Stimulated activated memory B cell treated with anti-CD40 and anti-IgM and Interleukin-4, amounts not matched to agents 10 μg/mL and 1 μg/mL and 100 μg/mL, for 72 hours (primary cell): ENCODE measurements around the gene KIRREL3.

Experiments
- ATAC-seq: fragments of 150-1000 bp; cut with Tn5 transposase; 2 replicates; pipeline ENCODE4 v1.10.0; 2021
- H3K27ac Mint-ChIP-seq: one replicate; pipeline ENCODE4 v1.8.0; 2022; ENCODE audit warnings: mild to moderate bottlenecking, mixed read lengths
- H3K27me3 Mint-ChIP-seq: one replicate; pipeline ENCODE4 v1.8.0; 2022; ENCODE audit warnings: mixed read lengths
- H3K36me3 Mint-ChIP-seq: one replicate; pipeline ENCODE4 v1.8.0; 2022; ENCODE audit warnings: mixed read lengths
- H3K4me1 Mint-ChIP-seq: one replicate; pipeline ENCODE4 v1.8.0; 2022; ENCODE audit warnings: mixed read lengths
- H3K4me3 Mint-ChIP-seq: one replicate; pipeline ENCODE4 v1.8.0; 2022; ENCODE audit warnings: mild to moderate bottlenecking, moderate library complexity, mixed read lengths
- H3K9me3 Mint-ChIP-seq: one replicate; pipeline ENCODE4 v1.8.0; 2022; ENCODE audit warnings: mixed read lengths

Gene KIRREL3

DNA sequence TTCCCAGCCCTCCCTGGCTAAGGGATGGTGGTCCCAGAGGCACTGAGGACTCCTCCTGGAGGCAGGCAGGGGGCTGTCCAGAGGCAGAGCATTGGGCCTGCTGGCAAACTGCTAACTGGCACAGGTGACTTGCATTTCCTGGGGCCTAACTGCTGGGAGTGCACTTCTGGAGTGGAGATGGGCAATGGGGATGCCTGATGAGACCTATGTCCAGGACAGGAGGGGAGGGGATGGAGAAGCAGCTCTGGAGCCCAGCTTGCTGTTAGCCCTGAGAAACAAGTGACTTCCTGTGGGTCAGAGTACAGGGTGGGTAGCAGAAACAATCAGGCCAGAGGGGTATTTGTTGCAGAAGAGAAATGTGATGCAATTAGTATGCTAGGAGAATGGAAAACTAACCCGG, 391.9 kb downstream of the KIRREL3 start:
- H3K9me3 Mint-ChIP-seq = no peaks in the 10 kb centered on the region
- peak; percentile 6 for ATAC-seq
- no peak overlapping the region for H3K4me3 Mint-ChIP-seq
- H3K27me3 Mint-ChIP-seq = peaks cover 19% of the 10 kb centered on the region
- H3K27ac Mint-ChIP-seq = no peak overlapping the region
- no peaks in the 10 kb centered on the region for H3K36me3 Mint-ChIP-seq
- no peaks in the 10 kb centered on the region for H3K4me1 Mint-ChIP-seq

DNA sequence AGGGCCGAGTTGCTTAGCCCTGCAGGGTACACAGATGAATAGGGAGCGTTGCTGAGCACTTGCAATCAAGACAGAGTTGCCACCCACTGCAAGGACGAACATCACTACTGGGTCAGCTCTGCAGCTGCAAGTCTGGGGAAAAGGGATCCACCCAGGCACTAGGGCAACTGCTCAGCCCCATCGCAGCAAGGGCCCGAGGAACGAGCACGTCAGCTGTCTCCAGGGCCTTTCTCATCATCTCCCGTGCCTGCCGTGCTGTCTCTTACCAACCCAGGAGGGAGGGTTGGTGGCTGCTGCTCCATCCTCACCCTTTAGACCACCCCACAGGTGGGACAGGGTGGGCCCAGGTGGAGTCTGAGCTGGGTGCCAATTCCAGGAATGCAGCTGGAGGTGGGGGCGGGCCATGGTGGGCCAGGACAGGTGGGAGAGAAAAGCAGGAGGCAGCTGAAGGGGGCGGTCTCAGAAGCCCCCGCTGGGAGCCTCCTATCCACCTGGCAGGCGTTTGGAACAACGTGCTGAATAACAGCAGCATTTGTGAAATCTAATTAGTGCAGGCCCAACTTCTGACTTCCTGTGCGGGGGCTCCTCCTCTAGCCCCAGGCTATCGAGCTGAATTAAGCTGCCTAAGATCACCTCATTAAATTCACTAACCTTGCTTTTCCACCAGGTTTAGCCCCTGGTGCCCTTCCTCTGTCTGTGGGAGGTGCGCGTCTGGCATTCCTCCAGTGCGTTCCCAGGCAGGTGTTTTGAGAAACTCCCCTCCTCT, 392.6 kb downstream of the KIRREL3 start:
- no peaks in the 10 kb centered on the region for H3K36me3 Mint-ChIP-seq
- peaks cover 21% of the 10 kb centered on the region for H3K27me3 Mint-ChIP-seq
- H3K9me3 Mint-ChIP-seq = no peaks in the 10 kb centered on the region
- H3K4me1 Mint-ChIP-seq = no peaks in the 10 kb centered on the region
- no peak overlapping the region for H3K27ac Mint-ChIP-seq
- ATAC-seq = no peak
- H3K4me3 Mint-ChIP-seq = no peak overlapping the region

DNA sequence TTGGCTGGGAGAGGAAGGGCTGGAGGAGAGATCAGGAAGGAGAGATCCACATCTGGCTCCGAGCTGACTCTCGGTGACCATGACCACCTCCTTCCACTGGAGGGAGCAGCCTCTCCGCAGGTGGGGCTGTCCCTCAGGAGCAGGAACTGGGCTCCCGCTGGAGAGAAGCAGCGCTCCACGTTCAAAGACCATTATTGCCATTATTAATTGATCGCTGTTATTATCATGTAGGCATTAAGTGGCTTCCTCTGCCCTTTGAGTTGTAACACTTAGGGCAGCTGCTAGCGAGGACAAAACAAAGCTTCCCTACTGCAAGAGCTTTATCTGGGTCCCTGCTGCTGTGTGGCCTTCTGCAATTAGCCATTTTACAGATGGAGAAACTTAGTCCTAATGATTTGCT, 393.2 kb downstream of the KIRREL3 start:
- no peaks in the 10 kb centered on the region for H3K9me3 Mint-ChIP-seq
- H3K27ac Mint-ChIP-seq = no peak overlapping the region
- peaks cover 26% of the 10 kb centered on the region for H3K27me3 Mint-ChIP-seq
- no peak overlapping the region for H3K4me3 Mint-ChIP-seq
- no peaks in the 10 kb centered on the region for H3K4me1 Mint-ChIP-seq
- ATAC-seq = no peak
- H3K36me3 Mint-ChIP-seq = no peaks in the 10 kb centered on the region

DNA sequence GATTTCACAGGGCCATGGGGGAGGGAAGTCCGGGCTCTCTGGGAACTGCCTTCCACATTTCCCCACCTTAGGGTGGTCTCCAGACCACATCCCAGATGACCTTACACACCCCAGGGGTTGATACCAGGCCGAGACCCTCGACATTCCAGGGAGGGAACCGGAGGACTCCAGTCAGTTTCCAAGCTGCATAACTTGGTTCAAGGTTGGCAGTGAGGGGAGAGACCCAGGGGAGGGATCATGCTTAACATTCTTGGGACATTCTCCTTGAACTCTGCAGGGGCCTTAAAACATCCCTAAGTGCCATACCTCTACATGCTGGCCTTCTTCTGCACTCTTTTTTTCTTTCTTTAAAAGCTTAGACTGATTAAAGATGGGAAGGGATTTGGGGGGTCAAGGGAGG, 394.1 kb downstream of the KIRREL3 start:
- Mint-ChIP-seq H3K4me1 (no peaks in the 10 kb centered on the region), H3K9me3 (no peaks in the 10 kb centered on the region), H3K27ac (no peak overlapping the region), H3K4me3 (no peak overlapping the region), H3K36me3 (no peaks in the 10 kb centered on the region), H3K27me3 (peaks cover 35% of the 10 kb centered on the region)
- no peak for ATAC-seq

DNA sequence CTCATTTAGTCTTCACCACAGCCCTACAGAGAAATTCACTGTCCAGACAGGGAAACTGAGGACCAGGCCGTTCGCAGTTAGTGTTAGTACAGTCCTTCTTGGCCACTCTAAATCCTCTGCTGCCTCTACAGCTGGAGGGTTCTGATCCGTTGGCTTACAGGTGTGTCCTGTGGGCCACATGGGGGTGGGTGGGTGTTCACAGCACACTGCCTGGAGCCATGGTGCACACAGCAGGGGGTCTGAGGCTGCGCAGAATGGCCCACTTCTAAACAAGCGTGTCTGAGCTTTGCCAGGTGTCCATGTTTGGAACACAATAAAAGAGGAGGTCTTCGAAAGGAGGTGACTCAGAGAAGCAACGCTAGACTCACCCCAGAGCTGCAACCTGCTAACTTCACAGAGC, 396.1 kb downstream of the KIRREL3 start:
- Mint-ChIP-seq H3K27ac (no peak overlapping the region), H3K4me1 (no peaks in the 10 kb centered on the region), H3K4me3 (no peak overlapping the region), H3K9me3 (no peaks in the 10 kb centered on the region), H3K27me3 (peaks cover 39% of the 10 kb centered on the region), H3K36me3 (no peaks in the 10 kb centered on the region)
- no peak for ATAC-seq

DNA sequence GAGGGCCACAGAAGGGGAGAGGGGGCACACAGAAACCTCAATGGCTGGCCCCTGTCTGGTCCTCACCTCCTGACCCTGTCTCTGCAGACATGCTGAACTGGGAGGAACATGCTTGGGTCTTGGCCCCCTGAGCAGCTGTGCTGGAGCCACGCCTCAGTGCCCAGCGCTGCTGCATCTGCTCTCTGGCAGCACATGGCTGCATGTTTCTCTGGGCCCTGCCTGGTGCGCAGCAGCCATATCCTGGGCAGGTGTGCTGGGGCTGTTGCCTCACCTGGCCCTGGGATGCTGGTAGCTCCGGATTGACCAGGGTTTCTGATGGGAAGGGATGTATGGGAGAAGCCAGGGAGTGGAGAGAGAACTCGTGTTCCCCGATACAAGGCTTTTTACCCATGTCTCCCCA, 397.1 kb downstream of the KIRREL3 start:
- H3K27me3 Mint-ChIP-seq = peaks cover 39% of the 10 kb centered on the region
- H3K27ac Mint-ChIP-seq = no peak overlapping the region
- no peaks in the 10 kb centered on the region for H3K4me1 Mint-ChIP-seq
- H3K36me3 Mint-ChIP-seq = no peaks in the 10 kb centered on the region
- H3K9me3 Mint-ChIP-seq = no peaks in the 10 kb centered on the region
- ATAC-seq = no peak
- no peak overlapping the region for H3K4me3 Mint-ChIP-seq

DNA sequence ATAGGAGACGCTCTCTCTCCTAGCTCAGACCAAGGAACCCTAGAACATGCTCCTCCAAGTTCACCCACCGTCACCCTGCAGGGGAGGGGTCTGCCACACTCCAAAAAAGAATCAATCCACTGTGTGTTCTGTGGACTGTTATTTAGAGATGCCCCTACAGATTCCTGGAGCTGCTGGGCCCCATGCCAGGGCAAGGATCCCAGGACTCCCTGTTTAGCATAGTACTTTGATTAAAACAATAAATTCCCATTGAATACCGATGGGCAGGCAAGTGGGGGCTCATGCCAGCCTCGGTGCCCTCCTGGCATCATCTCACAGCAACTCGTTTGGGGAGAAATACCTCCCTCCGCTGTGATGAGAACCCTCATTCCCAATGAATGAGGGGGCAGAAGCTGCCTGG, 397.6 kb downstream of the KIRREL3 start:
- ATAC-seq = no peak
- H3K36me3 Mint-ChIP-seq = no peaks in the 10 kb centered on the region
- no peak overlapping the region for H3K27ac Mint-ChIP-seq
- H3K4me3 Mint-ChIP-seq = no peak overlapping the region
- peaks cover 39% of the 10 kb centered on the region for H3K27me3 Mint-ChIP-seq
- no peaks in the 10 kb centered on the region for H3K9me3 Mint-ChIP-seq
- H3K4me1 Mint-ChIP-seq = no peaks in the 10 kb centered on the region

DNA sequence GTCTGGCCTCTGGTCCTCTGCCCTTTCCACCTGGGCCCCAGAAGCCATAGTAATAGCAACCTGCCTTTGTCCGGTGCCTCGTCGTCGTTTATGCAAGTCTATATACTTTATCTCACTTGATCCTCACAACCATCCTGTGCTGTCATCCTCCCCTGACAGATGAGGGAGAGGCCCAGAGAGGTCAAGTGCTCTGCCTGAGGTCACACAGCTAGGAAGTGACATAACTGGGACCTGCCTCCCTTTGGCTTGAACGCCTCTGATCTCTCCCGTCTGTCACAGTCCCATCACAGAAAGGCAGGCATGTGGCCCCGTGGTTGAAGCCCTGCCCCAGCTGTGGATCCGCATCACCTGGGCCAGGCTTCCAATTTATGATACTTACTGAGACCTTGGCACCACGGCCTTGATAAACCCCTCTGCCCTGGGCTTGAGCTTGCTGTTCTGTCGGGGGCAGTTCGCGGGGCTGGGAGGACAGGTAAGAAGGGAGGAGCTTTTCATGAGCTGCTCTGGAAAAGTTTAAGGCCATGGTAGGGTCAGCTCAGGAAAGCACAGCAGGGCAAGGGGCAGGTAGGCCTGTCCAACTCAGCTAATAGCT, 398.1 kb downstream of the KIRREL3 start:
- Mint-ChIP-seq H3K27ac (no peak overlapping the region), H3K9me3 (no peaks in the 10 kb centered on the region), H3K27me3 (peaks cover 39% of the 10 kb centered on the region), H3K4me1 (no peaks in the 10 kb centered on the region), H3K4me3 (no peak overlapping the region), H3K36me3 (no peaks in the 10 kb centered on the region)
- no peak for ATAC-seq

DNA sequence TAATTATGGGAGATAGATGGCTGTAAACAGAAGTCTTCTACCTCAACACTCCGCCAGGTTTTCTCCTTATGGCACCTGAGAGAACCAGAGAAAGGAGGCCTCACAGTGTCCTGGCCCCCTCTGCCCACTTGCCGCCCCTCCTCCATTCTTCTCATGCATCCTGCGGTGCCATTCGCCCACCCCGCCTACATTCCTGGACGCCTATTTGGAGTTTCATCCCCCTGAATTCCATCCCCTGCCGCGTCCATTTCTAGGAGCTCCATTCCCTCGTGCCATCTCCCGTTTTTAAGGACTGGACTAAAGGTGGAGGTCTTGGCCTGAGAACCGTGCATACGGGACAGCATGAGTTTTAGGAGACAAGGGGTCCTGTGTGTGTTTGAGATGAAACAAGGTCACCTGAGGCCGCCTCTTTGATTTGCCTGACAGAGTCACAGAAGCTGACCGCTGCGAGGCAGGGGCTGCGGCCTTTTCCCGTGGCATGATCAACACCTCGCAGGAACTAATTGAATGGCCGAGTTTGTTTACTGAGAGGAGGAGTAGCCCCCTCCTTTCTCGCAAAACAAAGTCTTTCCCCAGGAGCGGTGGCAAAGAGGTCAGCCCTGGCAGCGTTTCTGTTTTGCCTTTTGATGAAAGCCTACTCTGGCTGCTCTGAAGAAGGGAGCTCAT, 398.9 kb downstream of the KIRREL3 start:
- Mint-ChIP-seq H3K9me3 (no peaks in the 10 kb centered on the region), H3K27ac (no peak overlapping the region), H3K4me3 (no peak overlapping the region), H3K27me3 (peaks cover 32% of the 10 kb centered on the region), H3K36me3 (no peaks in the 10 kb centered on the region), H3K4me1 (no peaks in the 10 kb centered on the region)
- ATAC-seq = no peak

DNA sequence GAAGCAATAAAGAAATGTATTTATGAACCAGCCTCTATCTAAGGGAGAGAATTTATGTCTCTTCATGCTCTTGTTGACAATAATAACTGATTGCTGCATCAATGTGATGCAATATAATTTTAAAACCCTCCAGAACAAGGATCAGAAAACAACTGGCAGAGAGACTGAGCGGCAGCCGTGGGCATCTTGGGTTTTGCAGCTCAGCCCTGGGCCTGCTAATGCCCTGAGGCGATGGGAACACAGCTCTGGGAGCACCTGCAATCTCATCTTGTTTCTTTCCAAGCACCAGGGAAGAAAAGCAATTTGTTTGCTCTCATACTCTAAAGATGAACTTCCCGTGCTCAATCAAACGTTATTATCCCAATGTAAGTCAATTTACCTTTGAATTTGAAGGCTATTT, 399.4 kb downstream of the KIRREL3 start:
- H3K27me3 Mint-ChIP-seq = peaks cover 28% of the 10 kb centered on the region
- no peak for ATAC-seq
- no peaks in the 10 kb centered on the region for H3K36me3 Mint-ChIP-seq
- no peak overlapping the region for H3K4me3 Mint-ChIP-seq
- no peak overlapping the region for H3K27ac Mint-ChIP-seq
- H3K4me1 Mint-ChIP-seq = no peaks in the 10 kb centered on the region
- no peaks in the 10 kb centered on the region for H3K9me3 Mint-ChIP-seq

DNA sequence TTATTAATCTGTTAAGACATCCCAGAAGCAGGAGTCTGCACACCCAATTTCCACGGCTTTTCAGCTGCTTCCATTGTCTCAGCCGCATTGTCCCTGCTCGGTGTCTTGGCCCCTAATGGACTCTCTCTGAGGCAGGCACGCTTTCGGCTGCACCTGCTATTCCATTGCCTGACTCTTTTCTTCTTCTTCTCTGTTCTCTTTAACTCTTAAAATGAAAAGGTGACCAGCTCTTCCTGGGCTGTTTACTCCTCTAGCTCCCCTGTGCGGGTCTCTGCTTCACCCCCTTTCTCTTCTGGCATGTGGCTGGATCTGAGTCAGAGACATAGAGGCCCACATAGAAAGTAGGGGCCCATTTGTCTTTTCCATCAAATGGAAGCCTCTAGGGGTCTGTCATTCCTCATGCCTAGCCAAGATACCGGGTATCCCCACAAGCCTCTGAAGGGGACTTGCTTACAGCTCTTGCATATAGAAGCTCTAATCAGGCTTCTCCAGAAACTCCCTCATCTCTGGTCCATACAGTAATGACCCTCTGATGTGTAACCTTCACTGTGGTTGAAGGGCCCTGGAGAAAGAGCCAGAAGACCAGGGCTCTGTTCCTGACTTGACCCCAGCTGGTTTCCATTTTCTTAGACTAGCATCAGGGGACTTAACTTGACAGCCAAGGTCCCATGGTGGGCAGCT, 401.2 kb downstream of the KIRREL3 start:
- Mint-ChIP-seq H3K27ac (no peak overlapping the region), H3K4me1 (no peaks in the 10 kb centered on the region), H3K27me3 (peaks cover 27% of the 10 kb centered on the region), H3K4me3 (no peak overlapping the region), H3K36me3 (no peaks in the 10 kb centered on the region), H3K9me3 (no peaks in the 10 kb centered on the region)
- ATAC-seq = no peak

DNA sequence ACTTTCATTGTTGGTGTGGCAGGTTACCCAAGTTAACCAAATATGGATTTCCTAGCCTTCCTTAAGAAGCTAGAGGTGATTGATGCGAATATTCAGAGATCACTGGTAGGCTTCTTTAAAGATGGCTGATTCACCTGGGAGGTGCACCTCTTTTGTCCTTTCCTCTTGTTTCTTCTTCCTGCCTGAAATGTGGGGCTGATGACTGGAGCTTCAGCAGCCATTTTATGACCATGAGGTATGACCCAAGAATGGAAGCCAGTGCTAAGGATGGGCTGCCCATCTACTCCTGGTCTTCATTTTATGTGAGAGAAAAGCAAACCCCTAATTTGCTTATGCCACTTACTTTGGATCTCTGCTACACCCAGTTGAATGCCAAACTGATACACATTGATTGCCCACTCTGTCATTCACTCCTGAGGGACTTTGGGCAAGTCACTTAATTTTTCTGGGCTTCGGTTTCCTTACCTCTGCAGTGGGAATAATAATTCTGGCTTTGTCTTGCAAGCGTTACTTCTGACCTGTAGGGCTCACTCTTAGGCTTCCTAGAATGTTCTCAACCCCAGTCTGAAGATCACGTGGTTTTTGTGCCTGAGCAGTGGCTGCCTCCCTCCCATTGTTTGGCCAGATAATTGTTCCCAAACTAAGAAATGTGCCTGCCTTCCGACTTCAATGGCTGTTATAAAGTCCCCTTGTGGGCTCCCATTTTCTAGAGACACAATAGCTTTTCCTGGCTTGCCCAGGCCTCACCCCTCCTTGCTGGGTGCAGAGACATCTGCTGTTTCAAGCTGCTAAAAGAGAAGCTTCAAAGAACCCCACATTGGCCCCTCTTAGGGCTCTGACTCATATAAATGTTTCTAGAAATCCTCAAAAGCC, 402.0 kb downstream of the KIRREL3 start:
- H3K4me1 Mint-ChIP-seq = no peaks in the 10 kb centered on the region
- H3K4me3 Mint-ChIP-seq = no peak overlapping the region
- H3K27ac Mint-ChIP-seq = no peak overlapping the region
- H3K27me3 Mint-ChIP-seq = peaks cover 19% of the 10 kb centered on the region
- H3K36me3 Mint-ChIP-seq = no peaks in the 10 kb centered on the region
- no peaks in the 10 kb centered on the region for H3K9me3 Mint-ChIP-seq
- ATAC-seq = no peak

DNA sequence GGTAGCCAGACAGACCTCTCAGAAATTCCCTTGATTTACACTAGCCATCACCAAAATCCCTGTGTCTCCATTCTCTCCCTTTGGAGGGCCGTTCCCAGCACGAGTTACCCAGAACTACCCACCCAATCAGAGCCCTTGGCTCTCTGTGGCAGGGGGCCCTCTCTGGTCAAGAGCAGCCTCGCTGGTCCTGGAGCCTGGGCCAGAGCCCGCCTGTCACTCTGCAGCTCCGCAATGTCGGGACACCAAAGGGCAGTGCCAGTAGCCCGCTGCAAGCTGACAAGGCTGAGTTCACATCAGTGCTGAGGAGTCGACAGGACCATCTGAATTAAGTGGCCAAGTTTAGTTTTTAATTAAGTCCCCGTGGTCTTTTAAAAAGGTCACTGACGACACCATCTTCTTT, 403.5 kb downstream of the KIRREL3 start:
- Mint-ChIP-seq H3K4me1 (no peaks in the 10 kb centered on the region), H3K9me3 (no peaks in the 10 kb centered on the region), H3K27me3 (peaks cover 9% of the 10 kb centered on the region), H3K4me3 (no peak overlapping the region), H3K27ac (no peak overlapping the region), H3K36me3 (no peaks in the 10 kb centered on the region)
- ATAC-seq = no peak

DNA sequence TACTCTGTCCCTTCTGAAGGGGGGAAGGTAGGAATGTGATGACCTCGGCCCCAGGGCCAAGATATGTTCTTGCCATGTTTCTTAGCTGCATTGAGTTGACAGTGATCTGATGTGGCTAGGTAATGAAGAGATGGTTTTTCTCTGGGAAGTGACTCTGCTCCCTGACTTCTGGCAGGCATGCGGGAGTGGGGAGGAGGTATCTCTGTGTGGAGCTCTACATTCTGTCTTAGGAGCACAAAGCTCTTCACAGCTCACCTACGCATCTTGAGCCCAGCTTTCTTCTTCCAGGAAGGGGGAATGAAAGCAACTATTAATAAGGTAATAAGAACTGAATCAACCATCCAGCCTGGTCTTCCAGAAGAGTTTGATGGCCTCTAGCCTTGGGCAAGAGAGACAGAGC, 404.1 kb downstream of the KIRREL3 start:
- Mint-ChIP-seq H3K4me3 (no peak overlapping the region), H3K4me1 (no peaks in the 10 kb centered on the region), H3K9me3 (no peaks in the 10 kb centered on the region), H3K27me3 (peaks cover 3% of the 10 kb centered on the region), H3K36me3 (no peaks in the 10 kb centered on the region), H3K27ac (no peak overlapping the region)
- ATAC-seq = no peak

DNA sequence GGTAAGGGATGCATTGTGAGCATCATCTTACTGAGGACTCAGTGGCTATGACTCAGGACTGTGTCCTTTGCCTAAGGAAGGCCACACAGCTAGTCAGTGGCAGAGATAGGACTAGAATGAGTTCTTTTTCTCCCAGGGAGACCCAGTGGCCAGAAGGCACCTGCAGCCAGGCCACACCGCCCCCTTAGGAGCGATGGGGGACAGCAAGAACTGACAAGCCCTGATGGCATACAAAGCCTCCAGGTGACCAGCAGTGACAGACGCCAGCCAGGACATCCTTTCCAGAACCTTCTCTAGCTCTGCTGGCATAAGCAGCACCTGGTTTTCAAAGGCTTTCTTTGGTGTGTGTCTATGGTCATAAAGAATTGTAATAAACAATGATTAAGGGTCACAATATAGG, 405.0 kb downstream of the KIRREL3 start:
- no peaks in the 10 kb centered on the region for H3K27me3 Mint-ChIP-seq
- H3K4me3 Mint-ChIP-seq = no peak overlapping the region
- no peak for ATAC-seq
- no peaks in the 10 kb centered on the region for H3K36me3 Mint-ChIP-seq
- H3K4me1 Mint-ChIP-seq = no peaks in the 10 kb centered on the region
- H3K9me3 Mint-ChIP-seq = no peaks in the 10 kb centered on the region
- H3K27ac Mint-ChIP-seq = no peak overlapping the region
